CD4-positive, alpha-beta T cell treated with Interleukin-12 subunit alpha and Interleukin-12 subunit beta, for 1 hour (primary cell): ENCODE data around the gene STARD3.
"Not testable (repeated sequence)": the region's sequence is repeated elsewhere in the genome, so short reads cannot be mapped to it uniquely, and the experiment has no call there.

Experiments used
- DNase-seq: peaks from one replicate; pipeline ENCODE4 v3.0.0-alpha.2; 2020

STARD3 gene

DNA sequence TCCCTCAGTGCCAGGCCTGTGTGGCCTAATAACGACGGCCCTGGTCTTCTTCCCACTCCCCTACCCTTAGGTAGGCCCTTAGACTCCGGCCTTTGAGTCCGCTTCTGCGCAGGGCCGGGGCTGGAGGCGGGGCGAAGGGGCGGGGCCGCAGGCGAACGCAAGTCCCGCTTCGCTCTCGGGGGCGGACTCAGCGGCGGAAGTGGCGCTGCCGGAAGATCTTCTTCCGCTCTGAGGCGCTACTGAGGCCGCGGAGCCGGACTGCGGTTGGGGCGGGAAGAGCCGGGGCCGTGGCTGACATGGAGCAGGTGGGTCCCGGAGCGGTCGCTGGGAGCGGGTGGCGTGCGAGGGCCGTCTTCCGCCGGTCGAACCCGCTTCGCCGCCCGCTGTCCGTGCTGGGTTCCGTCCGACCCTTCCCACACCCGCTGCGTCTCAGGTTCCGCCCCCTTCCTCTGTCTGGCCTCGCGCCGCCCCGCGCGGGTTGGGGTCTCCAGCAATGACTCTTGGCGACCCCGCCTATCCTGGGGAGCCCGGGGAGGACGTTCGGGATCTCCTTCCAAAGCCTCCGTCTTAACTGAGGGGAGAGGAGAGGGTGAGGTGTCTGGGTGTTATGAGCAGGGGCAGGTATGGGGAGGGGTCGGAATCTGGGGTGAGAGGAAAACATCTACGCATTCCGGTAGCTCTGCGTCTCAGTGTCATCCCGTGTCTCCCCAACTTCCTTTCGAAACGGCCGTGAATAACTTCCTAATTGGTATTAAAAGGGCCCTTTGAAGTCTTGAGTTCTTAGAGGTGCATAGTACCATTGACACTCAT is at the start of gene STARD3:
Gene STARD3 (plus strand): TSS at position 218 of the 810 bp plus-strand sequence. CDS start 16,388 bp downstream, outside the sequence.
- peak; percentile 91 for DNase-seq

DNA sequence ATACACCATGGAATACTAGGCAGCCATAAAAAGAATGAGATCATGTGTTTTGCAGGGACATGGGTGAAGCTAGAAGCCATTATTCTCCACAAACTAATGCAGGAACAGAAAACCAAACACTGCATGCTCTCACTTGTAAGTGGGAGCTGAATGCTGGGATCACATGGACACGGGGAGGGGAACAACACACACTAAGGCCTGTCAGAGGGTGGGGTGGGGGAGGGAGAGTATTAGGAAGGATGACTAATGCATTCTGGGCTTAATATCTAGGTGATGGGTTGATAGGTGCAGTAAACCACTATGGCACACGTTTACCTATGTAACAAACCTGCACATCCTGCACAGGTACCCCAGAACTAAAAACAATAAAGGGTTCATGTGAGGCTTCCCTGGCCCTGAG is 46.8 kb upstream of the STARD3 start:
- not testable (repeated sequence) for DNase-seq

DNA sequence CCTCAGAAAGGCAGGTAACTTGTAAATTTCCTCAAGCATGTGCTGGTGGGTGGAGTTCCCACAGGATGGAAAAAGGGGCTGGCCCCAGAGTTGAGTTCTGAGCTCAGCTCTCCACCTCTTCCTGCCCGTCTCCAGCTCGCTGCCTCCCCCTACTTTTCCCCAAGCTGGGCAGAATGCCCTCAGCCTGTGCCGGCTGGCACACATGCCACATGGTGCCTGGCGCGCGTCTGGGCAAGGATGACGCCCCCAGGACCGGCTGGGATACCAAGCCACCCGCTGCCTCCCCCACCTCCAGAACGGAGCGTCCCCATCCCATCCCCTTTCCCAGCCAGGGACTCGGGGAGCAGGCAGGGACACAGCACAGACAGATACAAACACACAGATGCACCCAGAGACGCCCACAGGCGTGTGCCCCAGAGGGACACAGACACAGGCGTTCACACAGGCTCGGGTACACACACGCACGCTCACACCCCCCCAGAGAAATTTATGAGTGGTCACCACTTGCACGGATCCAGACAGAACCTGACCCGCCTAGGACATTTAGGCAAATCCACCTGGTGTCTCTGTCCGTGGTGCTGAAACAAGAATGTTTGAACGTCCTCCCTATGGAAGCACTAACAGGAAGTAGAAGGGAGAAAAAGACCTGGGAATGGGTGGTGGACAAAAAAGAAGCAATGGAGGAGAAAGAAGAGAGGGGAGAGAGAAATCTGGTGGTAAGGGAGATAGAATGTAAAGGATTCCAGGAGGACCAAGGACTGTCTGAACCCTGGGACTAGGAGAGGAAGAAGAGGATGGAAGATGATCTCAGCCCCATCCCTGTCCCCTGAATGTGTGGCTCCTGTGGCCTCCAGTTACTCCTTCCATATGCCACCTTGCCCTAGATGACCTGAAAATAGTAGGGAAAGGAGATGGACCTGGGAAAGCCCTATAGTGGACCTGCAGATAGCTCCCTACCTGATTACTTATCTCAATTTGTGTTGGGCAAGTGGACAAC is 44.7 kb upstream of the STARD3 start:
- DNase-seq, result peak; percentile 27

DNA sequence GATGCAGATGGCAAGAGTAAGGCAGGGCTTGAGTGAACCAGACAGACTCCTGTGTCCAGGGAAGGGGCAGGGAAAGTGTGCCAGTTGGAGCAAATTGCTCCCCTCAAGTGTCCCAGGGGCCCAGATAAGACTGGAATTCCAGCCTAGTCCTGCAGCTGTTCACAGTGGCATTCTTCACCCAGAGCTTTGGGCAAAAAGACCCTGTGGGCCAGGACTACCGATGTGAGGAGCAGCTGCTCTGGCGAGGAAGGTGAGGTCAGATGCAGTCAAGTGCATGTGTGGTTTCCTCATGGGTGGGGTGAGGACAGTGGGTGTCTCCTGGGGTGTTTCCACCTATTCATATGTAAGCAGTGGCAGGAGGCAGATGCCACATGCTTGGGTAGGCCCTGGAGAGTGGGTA is 43.6 kb upstream of the STARD3 start:
- no peak for DNase-seq

DNA sequence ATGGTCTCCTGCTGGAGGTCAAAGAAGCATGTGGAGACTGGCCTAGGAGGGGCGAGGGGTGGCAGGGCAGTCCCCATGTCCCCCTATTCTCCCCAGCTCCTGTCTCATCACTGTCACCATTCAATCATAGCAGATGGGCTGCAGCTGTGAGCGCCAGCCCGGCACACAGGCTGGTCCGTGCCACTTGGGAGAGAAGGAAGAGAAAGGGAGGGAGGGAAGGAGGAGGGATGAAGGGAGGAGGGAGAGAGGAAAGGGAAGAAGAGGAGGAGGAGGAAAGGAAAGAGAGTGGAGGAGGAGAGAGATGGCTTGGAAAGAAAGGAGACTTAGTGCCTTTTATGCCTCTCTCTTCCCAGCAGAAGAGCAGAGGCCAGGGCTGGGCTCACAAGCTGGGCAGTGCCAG is 41.6 kb upstream of the STARD3 start:
- DNase-seq, result no peak

DNA sequence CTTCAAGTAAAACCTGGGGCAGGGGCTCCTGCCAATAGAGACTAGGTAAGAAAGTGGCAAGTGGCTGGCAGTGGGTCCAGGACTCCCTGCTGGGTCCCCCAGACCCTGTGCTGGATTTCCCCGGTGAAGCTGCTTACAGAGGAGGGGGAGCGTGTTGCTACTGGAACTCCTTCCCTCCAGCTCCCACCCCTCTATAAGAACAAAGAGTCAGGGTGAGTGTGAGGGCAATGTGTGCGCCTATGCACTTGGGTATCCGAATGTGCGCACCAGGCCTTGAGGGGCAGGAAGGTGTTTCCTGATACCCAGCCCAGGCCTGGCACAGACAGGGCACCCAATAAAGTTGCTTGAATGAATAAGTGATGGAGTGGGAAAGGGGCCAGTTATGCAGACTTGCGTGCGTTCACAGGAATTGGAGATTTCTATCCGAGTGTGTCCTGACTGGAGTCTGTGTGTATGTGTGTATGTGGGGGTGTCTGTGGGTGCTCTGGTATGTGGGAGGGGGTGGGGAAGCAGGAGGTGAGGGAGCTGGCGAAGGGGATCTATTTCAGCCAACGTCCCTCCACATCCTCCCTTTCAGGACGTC is 40.9 kb upstream of the STARD3 start:
- DNase-seq, result no peak

DNA sequence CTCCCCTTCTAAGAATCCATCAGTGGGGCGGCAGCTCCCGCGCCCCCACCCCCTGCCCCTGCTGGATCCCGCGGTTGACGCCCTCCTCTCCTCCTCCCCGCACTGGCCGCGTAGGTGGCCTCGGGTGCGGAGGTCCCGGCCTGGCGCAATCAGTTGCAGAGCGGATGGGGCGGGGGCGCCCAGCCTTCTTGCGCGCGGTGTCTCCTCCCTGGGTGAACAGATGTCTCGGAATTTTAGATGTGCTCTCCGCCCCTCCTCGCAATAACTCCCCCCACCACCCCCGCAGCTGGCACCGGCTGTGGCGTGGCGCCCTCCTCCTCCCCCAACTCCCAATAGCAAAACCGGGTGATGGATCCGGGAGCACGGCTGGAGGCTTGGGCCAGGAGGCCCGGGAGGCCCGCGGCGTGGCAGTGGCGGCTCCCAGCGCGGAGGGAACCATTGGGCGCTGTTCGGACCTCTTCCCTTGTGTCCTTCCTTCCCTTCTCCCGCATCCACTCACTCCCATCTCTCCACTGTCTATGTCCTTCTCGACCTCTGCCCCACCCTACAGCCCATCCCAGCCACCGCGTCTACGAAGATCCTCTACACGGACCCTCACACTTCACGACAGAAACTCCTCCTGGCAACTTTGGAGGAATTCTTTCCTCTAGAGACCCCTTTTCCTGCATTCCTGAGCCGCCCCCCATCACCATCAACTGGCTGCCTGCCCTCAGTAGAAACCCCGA is 40.2 kb upstream of the STARD3 start:
- no peak for DNase-seq

DNA sequence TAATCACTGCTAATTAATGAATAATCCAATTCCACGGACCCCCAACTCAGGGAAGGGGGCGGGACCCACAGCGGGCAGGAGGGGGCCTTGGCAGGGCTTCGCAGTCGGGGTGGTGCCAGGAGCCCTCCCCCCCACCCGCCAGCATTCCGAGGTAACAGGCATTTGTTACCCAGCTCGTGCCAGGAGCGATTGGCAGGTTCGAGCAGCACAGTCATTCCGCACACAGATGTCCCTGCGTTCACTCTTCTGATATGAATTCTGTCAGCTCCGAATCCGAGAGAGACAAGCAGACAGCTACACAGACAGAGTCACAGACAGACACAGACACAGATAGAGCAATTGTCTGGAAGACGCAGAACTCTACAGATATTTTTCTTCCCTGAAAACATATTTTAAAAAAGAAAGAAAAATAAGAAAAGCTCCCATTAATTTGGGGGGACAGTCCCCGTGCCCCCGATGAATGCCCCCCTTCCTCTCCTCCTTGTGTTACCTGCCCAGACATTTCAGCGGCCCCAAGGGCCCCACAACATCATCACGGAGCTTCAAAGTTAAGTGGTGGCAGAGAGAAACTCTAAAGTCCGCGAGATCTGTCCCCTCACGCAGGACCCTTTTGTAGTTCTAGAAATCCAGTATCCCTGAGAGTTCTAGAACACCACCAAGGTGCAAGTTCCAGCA is 39.4 kb upstream of the STARD3 start:
- DNase-seq, result no peak

DNA sequence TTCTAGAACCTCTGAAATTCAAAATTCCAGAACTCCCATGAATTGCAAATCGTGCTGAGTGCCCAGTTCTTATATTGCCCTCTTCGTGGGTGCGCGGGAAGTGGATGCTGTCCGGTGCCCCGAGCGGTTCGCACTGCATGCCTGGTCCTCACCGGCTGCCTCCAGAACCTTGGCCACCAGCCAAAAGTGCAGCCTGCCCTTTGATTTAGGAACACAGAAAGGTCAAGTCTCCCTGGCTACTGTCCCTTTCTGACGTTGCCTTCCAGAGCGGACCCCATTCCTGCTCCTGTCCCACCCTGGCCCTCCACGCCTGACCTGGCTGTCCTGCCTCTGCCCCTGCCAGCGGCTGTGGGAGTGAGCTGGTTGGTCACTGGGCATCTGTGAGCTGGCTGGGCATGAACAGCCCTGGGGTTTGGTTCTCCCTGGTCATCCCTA is 38.9 kb upstream of the STARD3 start:
- DNase-seq, result no peak

DNA sequence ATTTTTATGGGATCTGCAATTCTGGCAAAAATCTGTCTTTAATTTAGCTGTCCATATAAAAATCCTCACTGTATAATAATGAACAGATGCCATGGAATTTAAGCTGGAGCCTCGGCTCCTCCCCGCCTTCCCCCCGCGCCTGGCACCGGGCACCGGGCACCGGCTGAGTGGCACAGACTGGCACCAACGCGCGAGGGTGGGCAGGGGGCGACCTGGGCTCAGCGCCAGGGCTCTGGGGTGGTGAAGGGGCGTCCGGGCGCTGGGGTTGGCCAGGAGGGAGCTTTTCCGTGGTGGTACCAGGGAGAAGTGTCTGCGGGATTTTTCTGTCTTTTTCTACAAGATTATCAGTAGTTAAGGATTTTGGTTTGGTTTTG is 38.3 kb upstream of the STARD3 start:
- no peak for DNase-seq

DNA sequence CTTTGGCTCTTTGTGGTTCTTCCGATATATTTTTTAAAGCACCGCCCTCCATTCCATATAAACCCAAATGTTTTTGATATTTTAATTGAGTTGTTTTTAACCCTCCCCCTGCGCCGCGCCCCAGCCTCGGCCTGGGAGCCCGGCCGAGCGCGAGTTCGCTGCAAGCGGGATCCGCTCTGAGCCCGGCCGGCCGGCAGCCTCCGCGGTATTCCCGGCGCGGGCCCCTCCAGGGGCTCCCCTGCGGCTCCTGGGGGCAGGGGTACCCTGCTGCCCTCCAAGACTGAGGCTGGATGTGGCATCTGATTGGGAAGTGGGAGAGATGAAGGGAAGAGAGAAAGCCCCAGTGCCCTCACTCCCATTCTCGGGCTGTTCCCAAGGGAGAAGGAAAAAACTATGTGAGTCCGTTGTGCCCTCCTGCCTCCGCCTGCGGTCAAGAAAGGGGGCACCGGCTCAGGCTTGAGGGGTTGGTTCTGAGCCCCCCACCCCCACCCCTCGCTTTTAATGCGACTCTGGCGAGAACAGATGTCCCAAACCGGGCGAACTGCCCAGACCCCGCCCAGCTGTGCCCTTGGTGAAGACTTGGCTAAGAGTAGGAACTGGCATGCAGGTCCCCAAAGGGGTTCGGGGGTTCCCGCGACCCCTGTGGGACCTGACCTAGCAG is 37.8 kb upstream of the STARD3 start:
- no peak for DNase-seq

DNA sequence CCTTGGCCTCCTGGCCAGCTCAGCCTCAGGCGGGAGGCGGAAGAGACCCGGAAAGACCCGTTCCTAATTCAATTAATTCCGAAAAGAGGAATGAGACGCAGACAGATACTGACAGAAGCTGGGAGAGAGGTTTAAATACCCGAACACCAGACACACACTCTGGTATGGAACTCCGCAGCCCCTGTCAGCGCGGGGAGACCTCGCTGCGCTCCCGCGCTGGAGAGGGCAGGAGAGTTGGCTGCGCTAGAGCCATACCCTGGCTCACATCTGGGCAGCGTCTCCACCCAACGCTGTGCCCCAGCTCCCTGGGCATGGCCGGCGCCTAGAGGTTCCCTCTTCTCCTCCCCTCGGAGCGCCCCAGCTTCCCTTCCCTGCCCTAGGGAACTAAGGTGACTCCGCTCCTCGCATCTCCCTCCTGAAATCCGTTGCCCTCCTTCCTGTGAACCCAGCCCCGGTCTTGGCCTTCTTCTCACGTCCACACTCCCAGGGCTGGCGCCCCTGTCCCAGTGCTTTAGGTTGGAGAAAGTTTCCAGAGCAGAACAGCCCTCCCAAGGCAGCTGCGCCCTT is 37.2 kb upstream of the STARD3 start:
- no peak for DNase-seq

DNA sequence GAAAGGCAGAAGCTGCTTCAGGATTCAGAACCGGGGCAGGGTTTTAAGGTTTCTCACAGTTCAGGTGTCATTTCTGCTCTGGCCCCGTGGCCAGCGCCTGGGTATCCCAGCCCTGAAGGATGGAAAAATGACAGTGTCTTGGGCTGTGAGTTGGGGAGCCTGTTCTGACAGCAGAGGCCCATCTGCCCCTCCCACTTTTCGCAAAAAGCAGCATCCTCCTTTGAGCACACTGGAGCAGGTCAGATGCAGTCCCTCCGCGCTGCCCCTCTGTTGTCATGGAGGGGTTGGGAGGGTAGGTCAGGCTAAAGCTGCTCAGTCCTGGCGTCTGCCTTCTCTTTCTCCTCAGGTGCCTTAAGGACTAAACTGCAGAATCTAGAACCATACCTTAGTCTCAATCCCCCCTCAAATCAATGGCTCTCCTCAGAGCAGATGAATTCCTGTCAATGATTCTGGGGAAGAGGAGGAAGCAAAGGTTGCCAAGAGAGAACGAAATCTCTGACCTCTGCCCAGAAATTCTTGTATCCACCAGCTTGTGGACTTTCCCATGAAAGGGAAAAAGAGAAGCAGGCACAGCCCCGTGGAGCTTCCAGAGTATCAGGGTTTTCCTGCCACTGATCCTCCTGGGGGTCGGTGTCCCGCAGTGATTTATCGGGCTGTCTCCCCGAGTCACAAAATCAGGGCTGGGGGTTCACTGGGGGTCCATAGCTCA is 36.5 kb upstream of the STARD3 start:
- DNase-seq, result no peak

DNA sequence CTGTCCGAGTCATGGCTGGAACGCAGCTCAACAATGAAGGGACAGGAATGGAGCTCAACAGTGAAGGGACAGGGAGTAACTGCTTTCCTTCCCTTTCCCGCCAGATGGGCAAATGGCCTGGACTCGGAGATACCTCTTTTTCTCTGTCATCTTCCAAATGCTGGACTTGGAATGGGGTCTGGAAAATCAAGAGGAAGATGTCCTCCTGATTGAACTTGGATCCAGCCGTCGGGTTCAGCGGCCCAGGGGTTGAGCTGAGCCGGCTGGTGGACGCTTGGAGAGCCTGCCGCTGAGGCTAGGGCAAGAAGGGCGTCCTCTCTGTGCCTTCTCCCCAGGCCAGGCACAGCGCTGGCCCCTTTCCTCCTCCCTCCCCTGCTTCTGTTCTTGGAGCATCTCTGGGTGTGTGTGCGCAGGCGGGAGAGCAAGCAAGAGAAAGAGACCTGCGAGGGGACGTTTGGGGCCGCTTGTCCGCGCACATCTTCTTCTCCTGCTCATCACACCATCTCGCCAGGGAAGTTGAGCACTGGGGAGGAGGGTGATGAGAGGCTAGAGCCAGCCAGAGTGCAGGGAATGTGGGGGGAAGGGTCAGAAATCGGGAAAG is 35.8 kb upstream of the STARD3 start:
- no peak for DNase-seq

DNA sequence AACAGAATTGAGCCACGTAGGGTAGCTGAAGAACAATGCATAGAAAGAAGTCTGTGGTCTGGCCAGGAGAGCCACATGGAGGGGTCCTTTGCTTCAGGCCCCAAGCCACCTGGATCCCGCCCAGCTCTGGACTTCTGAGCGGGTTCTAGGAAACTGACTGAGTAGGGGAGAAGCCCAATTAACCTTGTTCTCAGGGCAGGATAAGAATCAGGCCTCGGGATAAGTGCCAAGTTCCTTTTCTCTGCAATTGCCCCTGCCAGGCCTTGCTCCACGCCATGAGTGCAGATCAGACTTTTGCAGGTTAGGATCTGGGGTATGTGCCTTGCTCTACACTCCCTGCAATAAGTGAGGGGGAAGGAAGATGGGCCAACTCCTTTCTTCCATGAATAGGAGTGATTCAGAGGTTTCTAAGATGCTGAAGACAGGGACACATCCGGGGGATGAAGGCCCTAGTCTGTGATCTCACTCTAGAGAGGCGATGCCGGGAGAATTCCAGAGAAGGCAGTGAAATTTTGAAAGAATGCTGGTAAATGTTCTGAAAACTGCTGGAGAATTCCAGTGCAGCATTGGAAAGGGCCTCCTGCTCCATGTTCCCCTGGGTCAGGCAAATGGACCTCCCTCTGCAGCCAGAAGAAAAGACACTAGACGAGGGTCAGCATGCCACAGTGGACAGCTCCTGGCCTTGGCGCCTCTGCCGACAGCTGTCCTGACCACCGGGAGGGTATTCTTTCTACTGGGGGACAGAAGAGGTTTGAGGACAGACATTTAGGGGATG is 35.0 kb upstream of the STARD3 start:
- DNase-seq, result no peak

DNA sequence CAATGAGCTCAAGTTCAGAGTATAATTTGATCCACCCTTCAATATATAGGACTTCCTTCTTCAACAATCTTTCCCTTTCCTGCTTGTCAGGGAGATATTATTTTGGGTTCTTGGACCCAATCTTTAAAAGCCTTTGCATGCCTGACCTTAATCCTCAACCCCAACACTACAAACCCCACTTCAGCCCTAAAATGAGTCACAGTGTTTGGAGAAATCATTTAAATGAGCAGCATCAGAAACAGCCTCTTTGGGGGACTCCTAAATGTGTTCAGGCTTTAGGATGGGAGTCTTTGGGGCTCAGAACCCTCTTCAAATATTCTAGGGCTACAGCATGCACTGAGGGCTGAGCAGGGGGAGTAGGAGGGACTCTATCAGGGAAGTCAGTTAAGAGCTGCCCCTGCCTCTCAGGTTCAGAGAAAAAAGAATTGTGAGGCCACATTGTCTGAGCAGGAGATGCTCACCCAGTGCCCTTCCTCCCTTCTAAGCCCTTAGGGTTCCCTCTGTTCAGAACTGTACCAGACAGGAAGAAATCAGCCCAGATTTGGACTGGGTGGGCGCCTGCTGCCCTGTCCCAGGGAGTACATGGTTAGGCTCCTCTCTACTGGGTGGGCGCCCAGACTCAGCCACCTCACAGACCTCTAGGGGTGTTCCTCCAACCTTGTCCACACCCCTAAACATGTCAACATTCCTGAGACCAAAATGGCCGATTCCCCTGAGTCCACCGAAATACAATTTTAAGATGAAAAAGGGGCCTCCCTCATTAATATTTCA is 34.2 kb upstream of the STARD3 start:
- no peak for DNase-seq

DNA sequence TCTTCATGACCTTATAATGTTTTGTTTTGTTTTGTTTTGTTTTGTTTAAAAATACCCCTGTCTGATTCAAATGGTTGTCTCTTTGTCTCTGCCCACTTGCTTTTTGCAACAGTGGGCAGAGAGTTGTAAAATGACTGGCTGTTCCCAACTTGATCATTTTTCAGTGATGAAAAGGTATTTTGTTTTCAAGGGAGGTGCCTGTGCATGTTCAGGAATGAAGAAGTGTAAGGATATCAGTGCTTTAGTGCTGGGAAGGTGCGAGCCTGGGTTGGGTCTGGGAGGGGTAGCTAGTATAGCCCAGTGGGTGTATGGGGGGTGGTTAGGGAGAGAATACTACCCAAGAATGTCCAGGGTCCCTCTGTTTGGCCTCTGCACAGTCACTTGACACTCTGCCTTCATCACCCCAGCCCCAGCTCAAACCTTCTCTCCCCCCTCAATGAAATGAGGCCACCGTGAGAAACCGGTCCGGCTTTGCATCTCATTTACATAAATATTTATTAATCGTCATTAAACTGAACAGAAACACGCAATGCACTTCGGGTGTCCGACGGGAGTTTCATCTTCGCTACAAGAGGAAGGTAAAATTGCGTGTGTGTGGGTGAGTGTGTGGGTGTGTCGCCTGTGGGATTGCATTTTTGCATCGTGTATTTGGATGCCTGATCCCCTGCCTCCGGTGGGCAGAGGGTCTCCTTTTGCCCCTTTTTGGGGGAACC is 33.5 kb upstream of the STARD3 start:
- DNase-seq, result no peak
